A549 (cell line): Measurements from ENCODE around the gene PKHD1.

Source experiments
- FOSL2 ChIP-seq, 2 experiments: fragments of 450-650 bp in 1 of 2; fragments of >200 bp in 1 of 2; sonication (Bioruptor Twin) in 1 of 2; formaldehyde crosslinking; IDR thresholded peaks; 2 replicates each; pipeline versions ENCODE4 v1.5.0 to v1.6.1; 2016 to 2020; ENCODE audit warnings: mild to moderate bottlenecking in 1 of 2, moderate library complexity in 1 of 2
- RNF2 ChIP-seq: fragments of 200-600 bp; sonication (generic); IDR thresholded peaks from 2 replicates; pipeline ENCODE4 v1.6.1; 2016; ENCODE audit warnings: low read depth, mild to moderate bottlenecking, antibody characterized with exemption, moderate library complexity, borderline replicate concordance
- TF ChIP-seq, protein P1 (sequence below): fragments of >200 bp; sonication (Bioruptor Twin); formaldehyde crosslinking; IDR thresholded peaks from 3 replicates; pipeline ENCODE4 v1.5.1; 2016
- TF ChIP-seq, protein P2 (sequence below): fragments of 200-600 bp; sonication (generic); IDR thresholded peaks from 2 replicates; pipeline ENCODE4 v1.6.1; 2016; ENCODE audit warnings: antibody characterized with exemption, mild to moderate bottlenecking, moderate library complexity

DNA sequence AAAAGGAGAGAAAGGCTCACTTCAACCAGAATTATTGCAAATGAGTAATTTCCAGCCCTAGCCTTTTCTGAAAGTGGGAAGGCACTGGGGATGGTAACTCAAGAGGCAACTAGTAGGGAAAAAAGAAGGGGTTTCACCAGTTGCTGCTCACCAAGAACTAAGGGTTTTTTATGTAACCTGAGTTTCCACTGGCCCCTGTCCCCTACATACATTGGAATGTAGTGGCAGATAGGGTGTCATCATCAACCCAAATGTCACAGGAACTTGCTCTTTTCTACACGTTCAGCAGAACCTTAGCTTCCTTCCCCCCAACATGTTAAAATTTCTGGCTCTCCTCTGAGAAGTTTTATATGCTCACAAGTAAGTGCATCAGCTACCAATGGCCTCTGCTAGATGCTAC is 38.2 kb upstream of the PKHD1 start:
- TF ChIP-seq FOSL2 (IDR thresholded peaks at IDR 0.05) (no peak), FOSL2 (CRISPR knock-in tag; IDR thresholded peaks at IDR 0.05) (no peak), RNF2 (no peak)
- TF ChIP-seq, protein P1, sequence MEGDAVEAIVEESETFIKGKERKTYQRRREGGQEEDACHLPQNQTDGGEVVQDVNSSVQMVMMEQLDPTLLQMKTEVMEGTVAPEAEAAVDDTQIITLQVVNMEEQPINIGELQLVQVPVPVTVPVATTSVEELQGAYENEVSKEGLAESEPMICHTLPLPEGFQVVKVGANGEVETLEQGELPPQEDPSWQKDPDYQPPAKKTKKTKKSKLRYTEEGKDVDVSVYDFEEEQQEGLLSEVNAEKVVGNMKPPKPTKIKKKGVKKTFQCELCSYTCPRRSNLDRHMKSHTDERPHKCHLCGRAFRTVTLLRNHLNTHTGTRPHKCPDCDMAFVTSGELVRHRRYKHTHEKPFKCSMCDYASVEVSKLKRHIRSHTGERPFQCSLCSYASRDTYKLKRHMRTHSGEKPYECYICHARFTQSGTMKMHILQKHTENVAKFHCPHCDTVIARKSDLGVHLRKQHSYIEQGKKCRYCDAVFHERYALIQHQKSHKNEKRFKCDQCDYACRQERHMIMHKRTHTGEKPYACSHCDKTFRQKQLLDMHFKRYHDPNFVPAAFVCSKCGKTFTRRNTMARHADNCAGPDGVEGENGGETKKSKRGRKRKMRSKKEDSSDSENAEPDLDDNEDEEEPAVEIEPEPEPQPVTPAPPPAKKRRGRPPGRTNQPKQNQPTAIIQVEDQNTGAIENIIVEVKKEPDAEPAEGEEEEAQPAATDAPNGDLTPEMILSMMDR: no peak
- TF ChIP-seq, protein P2, sequence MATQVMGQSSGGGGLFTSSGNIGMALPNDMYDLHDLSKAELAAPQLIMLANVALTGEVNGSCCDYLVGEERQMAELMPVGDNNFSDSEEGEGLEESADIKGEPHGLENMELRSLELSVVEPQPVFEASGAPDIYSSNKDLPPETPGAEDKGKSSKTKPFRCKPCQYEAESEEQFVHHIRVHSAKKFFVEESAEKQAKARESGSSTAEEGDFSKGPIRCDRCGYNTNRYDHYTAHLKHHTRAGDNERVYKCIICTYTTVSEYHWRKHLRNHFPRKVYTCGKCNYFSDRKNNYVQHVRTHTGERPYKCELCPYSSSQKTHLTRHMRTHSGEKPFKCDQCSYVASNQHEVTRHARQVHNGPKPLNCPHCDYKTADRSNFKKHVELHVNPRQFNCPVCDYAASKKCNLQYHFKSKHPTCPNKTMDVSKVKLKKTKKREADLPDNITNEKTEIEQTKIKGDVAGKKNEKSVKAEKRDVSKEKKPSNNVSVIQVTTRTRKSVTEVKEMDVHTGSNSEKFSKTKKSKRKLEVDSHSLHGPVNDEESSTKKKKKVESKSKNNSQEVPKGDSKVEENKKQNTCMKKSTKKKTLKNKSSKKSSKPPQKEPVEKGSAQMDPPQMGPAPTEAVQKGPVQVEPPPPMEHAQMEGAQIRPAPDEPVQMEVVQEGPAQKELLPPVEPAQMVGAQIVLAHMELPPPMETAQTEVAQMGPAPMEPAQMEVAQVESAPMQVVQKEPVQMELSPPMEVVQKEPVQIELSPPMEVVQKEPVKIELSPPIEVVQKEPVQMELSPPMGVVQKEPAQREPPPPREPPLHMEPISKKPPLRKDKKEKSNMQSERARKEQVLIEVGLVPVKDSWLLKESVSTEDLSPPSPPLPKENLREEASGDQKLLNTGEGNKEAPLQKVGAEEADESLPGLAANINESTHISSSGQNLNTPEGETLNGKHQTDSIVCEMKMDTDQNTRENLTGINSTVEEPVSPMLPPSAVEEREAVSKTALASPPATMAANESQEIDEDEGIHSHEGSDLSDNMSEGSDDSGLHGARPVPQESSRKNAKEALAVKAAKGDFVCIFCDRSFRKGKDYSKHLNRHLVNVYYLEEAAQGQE: no peak
